Limb (tissue), 2 donors: ENCODE results near the gene GPC1.

Experiments used
- DNase-seq, 2 donors: peaks; one replicate each; pipeline ENCODE4 v3.0.0-alpha.2; 2016; ENCODE audit errors: extremely low spot score in 2 of 2

The GPC1 gene

GRCh38 chr2:240440704-240441320 is 5.3 kb downstream of the GPC1 start:
- DNase-seq, result no peak

DNA sequence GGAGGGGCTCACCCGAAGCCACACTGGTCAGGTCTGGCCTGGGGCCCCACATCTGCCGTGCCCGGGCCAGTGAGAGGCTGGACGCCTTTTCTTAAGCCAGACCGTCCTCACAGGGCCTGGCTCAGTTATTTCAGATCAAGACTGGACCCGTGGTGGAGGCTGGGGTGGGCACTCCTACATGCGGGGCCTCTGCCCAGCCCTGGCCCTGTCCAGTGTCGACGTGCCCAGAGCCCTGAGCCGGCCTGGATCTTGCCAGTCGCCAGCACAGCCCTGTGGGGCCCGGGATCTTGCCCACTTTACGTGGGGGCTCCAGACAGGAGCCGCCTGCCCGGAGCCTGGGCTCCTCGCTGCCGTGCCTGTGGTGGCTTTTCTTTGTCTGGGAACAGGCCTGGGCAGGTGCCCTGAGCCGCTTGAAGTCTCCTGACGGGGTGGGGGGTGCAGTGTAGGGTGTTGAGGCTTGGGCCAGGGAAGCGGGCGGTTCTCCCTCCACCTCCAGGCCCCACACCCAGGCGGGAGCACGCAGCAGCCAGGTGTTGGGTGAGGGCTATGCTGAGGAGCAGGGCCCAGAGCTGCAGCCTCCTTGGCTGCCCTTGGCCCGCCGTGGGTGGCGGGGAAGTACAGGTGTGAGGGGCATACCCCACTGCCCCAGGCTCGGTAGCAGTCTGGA is 6.0 kb downstream of the GPC1 start:
- DNase-seq, result no peak

GRCh38 chr2:240441993-240442411 is 6.5 kb downstream of the GPC1 start:
- no peak for DNase-seq

DNA sequence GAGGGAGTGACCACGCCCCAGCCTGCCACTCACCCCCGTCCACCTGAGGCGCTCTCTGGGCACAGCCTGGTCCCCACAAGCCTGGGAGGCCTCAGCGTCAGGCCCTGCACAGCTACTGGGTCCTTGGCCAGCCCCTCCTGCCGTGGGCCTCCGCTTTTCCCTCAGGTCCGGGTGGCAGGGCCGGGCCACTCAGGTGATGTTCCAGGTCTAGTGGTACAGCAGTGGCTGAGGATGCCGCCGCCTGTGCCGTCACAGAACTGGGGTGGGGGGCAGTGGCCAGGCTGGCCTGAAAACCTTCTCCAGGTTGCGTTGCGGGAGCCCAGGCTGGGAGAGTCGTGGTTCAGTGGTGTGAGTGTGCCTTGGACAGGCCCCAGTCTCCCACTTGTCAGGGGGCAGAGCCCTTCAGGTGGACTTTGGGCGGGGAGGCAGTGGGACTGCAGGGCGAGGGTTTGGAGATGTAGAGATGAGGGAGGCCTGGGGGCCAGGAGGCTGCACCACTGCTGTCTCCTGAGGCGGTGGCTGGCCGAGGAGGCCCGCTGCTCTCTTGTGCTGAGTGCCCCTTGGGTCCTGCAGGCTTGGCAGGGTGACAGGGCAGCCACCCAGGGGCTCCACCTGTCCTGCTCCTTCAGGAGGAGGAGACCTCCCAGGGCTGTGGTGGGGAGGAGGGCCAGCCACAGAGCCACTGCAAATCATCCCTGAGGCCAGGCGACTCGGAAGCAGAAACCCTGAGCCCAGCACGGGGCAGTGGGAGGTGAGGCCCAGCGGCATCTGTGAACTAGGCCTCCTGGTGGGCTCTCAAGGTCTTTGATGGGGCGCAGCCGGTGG is 7.6 kb downstream of the GPC1 start:
- no peak for DNase-seq

DNA sequence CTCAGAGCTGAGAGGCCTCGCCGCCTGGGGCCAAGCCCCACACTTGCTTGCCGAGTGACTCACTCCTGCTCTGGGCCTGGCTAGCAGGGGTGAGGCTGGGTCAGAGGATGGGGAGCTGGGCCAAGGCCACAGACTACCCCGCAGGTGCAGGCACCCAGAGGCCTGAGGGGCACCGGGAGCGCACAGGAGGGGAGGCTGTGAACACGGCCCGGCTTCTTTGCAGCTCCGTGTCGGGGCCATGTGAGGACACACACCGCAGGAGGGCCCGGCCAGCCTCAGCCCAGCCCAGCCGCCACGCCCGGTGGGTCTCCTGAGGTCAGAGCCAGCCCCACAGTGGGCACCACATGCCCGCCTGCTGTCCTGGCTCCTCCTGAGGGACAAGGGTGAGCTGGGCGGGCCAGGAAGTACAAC is 8.4 kb downstream of the GPC1 start:
- DNase-seq, result no peak

DNA sequence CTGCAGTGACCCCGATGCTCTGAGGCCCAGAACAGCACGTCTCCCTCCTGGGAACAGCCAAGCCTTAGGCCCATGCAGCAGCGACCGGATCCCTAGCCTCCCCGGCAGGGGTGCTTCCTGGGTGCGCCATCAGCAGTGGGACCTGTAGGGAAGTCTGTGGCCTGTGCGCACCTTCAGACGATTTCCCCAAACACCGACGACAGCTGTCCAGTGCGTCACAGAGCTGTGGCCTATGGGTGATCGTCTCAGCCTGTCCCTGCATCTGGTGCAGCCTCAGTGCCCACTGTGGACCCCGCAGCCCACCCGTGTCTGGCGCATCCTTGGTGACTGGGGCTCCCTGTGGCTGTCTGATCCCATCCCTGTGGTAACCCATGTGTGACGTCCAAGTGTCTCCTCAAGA is 9.0 kb downstream of the GPC1 start:
- DNase-seq, result no peak

GRCh38 chr2:240445961-240446663 is 10.6 kb downstream of the GPC1 start:
- no peak for DNase-seq

GRCh38 chr2:240446664-240447175 is 11.3 kb downstream of the GPC1 start:
- DNase-seq, result no peak

DNA sequence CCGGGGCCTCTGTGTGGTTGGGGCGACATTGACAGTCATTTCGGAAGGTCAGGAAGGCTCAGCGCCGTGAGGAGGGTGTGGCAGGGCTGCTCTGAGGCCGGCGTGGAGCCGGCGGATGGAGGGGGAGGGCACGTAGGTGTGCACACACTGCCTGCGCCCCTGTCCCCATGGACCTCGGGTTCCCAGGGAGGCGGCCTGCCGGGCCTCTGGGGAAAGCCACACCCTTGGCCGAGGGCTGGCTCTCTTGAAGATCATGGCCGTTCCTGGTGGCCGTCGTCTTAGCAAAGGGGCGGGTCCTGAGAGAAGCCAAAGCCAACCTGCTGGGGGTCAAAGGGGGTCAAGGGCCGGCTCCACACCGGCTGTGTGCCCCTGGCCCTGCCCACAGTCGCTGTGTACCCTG is 11.9 kb downstream of the GPC1 start:
- DNase-seq, result no peak

GRCh38 chr2:240447934-240448333 is 12.5 kb downstream of the GPC1 start:
- no peak for DNase-seq

DNA sequence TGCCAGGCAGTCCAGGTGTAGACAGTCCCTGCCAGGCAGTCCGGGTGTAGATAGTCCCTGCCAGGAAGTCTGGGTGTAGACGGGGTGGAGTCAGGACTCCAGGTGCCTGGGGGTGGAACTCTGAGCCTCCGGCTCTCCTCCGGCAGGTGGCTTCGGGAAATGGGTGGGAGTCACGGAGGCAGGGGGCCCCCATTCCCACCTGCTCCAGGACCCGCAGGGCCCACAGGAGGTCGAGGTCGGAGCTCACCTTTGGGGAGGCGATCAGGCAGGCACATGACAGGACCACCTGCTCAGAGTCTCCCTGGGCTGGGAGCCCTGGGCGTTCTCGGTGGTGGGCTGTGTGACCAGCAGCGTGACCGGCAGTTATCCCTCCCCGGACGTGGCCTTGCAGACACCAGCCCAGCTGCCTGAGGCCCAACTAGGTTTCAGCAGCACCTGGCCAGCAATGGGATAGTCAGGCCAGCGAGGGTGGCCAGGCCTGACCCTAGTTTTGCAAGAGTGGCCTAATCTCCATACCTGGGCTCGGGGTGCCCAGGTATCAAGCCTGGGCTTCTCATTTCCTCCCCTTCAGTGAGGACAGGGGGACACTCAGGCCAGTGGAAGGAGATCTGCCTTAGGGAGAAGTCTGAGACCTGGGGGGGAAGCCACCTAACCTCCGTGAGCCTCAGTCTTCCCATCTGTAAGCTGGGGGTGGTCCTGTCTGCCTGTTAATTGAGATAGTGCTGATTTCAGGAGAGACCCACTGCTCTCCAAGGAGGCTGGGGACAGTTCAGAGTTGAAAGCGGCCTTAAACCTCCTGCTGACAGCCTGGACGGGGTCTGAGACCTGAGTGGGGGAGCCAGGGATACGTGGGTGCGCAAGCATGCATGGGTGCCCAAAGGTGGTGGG is 13.2 kb downstream of the GPC1 start:
- DNase-seq, result no peak

DNA sequence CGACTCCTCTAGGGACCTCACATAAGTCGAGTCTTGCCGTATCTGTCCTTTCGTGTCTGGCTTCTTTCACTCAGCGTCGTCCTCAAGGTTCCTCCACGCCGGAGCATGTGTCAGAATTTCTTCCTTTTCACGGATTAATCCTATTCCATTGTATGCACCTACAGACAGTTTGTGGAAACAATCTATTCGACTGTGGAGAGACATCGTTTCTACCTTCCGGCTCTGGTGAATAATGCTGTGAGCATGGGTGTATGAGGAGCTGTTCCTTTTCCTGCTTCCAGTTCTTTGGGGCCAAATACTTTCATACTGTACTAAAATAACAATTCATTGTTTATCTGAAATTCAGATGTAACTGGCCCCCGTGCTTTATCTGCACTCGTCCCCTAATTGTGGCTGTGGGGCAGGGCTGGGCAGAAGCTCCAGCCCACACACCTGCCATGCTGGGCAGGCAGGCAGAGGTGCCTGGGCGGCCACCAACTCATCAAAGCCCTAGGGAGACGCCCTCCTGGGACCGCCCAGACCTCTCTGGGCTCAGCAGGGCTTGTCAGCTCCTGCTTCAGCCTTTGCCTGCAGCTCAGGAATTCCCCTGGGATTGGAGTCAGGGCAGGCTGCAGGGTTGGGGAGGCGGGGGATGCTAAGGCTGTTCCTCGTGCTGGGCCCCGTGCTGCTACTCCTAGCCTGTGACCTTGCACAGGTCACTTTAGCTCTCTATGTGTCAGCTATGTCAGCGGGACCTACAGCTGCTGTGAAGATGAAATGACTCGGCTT is 14.5 kb downstream of the GPC1 start:
- no peak for DNase-seq

GRCh38 chr2:240450532-240451107 is 15.2 kb downstream of the GPC1 start:
- no peak for DNase-seq

DNA sequence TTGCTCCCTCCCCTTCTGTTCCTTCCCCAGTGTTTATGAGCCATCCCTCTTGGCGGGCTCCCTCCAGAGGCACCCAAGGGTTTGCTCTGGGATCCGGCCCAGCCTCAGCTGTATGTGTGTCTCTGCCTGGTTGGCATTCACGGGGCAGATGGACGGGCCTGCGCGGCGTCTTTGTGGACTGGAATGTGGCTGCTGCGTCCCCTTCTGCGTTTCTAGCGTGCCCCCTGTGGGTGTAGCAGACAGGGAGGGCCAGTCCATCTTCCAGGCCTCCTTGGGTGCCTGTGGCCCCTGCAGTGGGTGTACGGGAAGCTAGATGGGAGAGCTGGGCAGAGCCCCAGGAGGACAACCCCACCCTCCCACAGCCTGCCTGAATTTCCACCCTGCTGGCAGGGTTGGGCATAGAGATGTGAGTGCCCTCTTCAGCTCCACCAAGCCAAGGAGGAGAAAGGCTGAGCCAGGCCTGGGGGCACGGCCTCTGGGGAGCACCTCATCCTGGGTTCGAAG is 15.7 kb downstream of the GPC1 start:
- DNase-seq, result peak in 1 of 2 donors; percentile 40

DNA sequence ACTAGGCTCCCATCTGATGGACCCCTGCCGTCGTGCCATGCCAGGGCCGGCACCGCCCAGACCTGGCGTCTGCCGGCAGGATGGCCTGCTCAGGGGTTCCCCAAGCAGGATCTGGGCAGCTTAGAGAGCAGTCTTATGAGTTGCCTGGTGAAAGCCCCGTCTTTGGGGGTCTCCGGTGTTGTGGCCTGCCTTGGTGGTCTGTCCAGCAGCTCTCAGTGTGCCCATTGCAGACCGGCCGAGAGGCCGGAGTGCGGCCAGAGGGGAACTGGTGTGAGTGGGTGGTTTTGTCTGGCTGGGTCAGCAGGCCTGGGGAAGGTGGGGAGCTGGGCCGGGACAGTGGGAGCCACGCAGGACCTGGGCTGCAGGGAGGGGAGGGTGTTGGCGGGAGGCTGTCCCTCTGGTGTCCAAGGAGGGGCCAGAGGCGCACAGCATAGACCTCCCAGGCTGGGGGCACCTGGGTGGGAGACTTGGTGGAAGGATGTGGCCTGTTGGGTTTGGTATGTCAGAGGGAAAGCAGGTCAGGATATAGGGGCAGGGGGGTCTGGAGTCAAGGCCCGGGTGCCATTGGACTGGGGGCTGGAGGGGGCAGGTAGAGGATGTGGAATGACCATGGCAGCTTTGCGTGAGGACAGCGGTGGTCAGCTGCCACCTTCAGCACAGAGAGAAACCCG is 16.5 kb downstream of the GPC1 start:
- no peak for DNase-seq

DNA sequence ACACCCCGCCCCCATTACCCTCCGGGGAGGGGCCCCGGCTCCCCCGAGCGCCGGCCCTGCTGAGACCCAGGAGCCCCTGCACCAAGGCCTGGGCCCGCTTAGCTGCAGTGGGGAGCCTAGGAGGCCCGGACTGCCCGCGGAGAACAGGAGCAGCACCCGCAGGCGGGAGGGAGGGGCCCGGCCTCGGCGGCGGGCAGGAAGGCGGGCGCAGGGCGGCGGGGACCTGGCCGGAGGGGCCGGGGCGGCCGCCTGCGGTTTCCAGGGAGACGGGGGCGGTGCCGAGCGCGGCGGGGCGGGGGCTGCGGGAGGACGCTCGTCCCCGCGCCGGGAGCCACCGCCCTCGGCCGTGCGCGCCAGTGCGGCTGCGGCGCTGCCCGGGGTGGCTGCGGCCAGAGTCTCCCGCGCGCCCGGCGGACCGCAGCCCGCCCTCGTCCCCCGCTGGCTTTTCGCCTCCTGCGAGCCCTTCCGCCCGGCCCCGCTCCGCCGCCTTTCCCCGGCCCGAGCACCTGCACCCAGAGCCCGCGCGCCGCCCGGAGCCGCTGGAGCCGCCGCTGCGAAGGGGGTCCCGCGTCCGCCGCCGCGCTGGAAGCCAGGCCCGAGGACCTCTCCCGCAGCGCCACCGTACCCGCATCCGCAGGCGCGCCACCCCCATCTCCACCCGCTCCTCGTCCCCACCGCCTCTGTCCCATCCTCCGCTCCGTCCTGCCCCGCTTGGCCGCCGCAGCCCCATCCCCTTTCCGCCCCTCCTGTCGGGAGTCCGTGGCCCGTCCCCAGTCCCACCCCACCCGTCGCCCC is 17.2 kb downstream of the GPC1 start:
- DNase-seq, result peak; percentile 15 to 83

DNA sequence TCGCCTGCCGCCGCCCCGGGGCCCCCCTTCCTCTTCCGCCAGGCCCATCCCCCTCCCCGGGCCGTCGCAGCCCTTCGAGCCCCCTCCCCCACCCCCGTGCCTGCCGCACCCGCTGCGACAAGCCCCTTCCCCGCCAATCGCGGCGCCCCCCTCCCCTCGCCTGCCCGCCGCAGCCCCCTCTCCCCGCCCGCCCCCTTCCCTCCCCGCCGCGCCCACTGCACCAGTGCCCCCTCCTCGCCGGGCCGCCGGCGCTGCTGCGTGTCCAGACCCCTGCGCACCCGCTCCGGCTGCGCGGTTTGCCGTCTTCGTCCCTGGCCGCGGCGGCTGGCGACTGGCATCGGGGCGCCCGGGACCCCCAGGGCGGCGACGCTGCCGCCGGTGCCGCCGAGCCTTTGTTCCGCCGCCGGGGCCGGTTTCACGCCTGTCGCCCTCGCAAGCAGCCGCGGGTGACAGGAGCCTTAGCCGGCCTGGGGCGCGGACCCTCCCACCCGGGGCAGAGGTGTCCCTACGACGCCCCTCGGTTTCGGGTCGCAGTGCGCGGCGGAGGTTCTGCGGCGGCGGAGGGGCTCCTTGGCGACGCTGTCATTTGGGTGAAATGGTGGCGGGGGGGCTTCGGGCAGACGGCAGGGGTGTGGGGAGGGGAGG is 18.1 kb downstream of the GPC1 start:
- DNase-seq, result peak in 1 of 2 donors; percentile 81
